GM06990 (cell line): ENCODE measurements around the gene C11orf42.
A peak's percentile ranks its signal among the peaks of the same experiment; 100 is the strongest.

Source experiments
- DNase-seq: peaks from one replicate; pipeline ENCODE4 v3.0.0-alpha.2; 2011; ENCODE audit not compliant: insufficient read length; ENCODE audit errors: extremely low read depth
- H3K27me3 ChIP-seq: replicated peaks from 2 replicates; pipeline ENCODE4 v1.6.0; 2011; ENCODE audit warnings: low read length; ENCODE audit not compliant: control insufficient read depth, insufficient read depth
- H3K36me3 ChIP-seq: 2 replicates; pipeline ENCODE4 v1.5.1; 2011; ENCODE audit warnings: low read length; ENCODE audit not compliant: control insufficient read depth, insufficient read depth
- H3K4me3 ChIP-seq: replicated peaks from 2 replicates; pipeline ENCODE4 v1.5.1; 2011; ENCODE audit warnings: low read depth, mild to moderate bottlenecking, control low read depth, low read length
- TF ChIP-seq, protein P1 (sequence below): IDR thresholded peaks from 2 replicates; pipeline ENCODE4 v1.5.1; 2011; ENCODE audit warnings: low read length, control low read depth, mild to moderate bottlenecking, inconsistent platforms; ENCODE audit not compliant: insufficient read depth, poor library complexity, severe bottlenecking

C11orf42 gene

GRCh38 chr11:6229911-6230310 is 24.6 kb downstream of the C11orf42 start:
- TF ChIP-seq, protein P1, sequence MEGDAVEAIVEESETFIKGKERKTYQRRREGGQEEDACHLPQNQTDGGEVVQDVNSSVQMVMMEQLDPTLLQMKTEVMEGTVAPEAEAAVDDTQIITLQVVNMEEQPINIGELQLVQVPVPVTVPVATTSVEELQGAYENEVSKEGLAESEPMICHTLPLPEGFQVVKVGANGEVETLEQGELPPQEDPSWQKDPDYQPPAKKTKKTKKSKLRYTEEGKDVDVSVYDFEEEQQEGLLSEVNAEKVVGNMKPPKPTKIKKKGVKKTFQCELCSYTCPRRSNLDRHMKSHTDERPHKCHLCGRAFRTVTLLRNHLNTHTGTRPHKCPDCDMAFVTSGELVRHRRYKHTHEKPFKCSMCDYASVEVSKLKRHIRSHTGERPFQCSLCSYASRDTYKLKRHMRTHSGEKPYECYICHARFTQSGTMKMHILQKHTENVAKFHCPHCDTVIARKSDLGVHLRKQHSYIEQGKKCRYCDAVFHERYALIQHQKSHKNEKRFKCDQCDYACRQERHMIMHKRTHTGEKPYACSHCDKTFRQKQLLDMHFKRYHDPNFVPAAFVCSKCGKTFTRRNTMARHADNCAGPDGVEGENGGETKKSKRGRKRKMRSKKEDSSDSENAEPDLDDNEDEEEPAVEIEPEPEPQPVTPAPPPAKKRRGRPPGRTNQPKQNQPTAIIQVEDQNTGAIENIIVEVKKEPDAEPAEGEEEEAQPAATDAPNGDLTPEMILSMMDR = no peak
- DNase-seq = no peak
- no peaks in the 10 kb centered on the region for H3K27me3 ChIP-seq
- no peak overlapping the region for H3K4me3 ChIP-seq
- no peaks in the 10 kb centered on the region for H3K36me3 ChIP-seq

DNA sequence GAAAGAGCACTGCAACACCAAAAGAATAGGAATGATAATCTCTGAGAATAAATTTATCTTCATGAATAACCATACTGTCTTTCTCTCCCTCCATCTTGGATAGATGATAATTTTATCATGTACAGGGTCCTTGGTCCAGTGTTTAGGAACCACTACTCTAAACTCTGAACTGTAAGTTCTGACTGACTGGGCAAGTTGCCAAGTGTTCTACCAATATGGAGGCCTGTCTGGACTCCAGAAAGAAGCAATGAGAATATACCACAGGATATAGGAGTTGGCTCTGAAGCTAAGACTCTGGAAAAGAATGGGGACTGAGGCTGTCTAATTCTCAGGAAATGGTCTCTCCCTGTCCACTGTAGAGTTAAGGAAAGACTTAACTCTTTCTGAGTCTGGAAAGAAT is 27.5 kb downstream of the C11orf42 start:
- Histone ChIP-seq H3K36me3 (no peaks in the 10 kb centered on the region), H3K4me3 (no peak overlapping the region), H3K27me3 (no peaks in the 10 kb centered on the region)
- DNase-seq = no peak
- TF ChIP-seq, protein P1 = no peak

DNA sequence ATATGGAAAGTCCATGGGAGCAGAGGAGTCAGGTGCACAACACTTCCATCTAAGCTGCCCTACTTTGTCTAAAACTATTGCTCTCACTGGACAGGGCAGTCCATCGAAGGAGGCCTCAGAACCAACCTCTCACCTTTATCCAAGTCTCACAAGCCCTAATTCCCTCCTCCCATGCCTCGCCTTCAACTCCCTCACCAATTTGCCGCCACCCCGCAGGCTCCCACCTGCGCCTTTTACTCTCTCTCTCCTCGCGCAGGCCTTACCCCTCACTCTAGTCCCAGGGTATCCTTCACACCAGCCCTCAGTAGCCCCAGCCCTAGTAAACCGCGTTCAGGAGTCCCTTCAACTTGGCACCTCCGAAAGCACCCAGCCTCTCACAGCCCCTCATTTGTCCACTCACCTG is 28.6 kb downstream of the C11orf42 start:
- Histone ChIP-seq H3K4me3 (peak overlapping the region; percentile 93), H3K27me3 (no peaks in the 10 kb centered on the region), H3K36me3 (no peaks in the 10 kb centered on the region)
- TF ChIP-seq, protein P1 = no peak
- peak; percentile 27 for DNase-seq

DNA sequence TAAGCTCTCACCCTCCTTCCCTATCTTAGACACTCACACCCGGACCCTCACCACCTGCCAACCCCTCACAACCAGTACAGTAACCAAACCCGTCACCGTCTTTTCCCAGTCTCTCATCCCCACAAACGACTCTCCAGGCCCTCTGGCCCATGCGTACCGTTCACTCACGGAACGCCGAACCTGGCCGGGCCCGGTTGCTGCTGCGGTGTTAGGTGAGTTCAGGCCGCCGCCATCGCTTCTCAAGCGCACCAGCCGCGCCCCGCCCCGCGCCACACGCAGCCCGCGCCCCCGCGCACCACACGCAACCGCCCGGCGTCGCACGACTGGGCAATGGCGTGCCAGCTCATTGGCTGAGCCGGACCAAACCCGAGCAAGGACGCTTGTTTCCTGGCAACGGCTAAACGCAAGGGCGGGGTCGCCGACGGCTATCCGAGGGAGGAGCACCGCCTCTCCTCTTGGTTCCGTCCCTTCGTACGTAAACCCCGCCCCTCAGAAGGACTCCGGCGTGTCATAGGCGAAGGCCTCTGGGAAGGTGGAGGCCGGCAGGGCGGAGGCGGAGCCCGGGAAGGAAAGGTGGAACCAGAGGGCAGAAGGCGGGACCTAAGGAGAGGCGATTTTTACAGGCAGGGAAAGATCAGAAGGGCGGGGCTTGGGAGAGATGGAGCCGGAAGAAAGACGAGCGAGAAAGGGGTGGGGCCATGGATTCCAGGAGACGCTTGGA is 29.2 kb downstream of the C11orf42 start, which contains the start of gene FHIP1B:
Gene FHIP1B, minus strand, starts transcription at position 250 of the 721 bp plus-strand sequence. CDS start 10,120 bp downstream, outside the sequence.
- TF ChIP-seq, protein P1 = no peak
- Histone ChIP-seq H3K4me3 (peak within 1 kb of the TSS; percentile 93), H3K27me3 (no peaks in the 10 kb centered on the region), H3K36me3 (no peaks in the 10 kb centered on the region)
- DNase-seq = peak; percentile 99

GRCh38 chr11:6237266-6237665 is 31.9 kb downstream of the C11orf42 start:
- TF ChIP-seq, protein P1 = no peak
- Histone ChIP-seq H3K27me3 (no peaks in the 10 kb centered on the region), H3K4me3 (no peak overlapping the region), H3K36me3 (no peaks in the 10 kb centered on the region)
- no peak for DNase-seq
